IMR-90 (cell line): Measurements from ENCODE around the gene CSAD. TPM values are rescaled to one million over a fixed set of nuclear protein-coding genes. Genes with fewer than 3 reads are reported as not detected.

Experiments
- ATAC-seq: fragments of 200-7000 bp; cut with Tn5 transposase; 2 replicates; pipeline ENCODE4 v1.9.1; 2020; ENCODE audit warnings: low read depth, mild to moderate bottlenecking, moderate library complexity
- BruUV-seq: library from RNA; stranded (reverse); fragments of 400-500 nt; replicated peaks from 2 replicates; lab custom pipeline; 2021; lab: Mats Ljungman, UMichigan
- CTCF ChIA-PET: fragments of 300-600 bp; formaldehyde crosslinking; extraction: SDS; loops from one replicate; lab custom pipeline; 2021; ENCODE audit warnings: antibody characterized with exemption; lab: Yijun Ruan, JAX
- POLR2A ChIA-PET: fragments of 300-600 bp; sonication (Branson Sonifier 250); formaldehyde crosslinking; loops from one replicate; lab custom pipeline; 2022; ENCODE audit warnings: antibody characterized with exemption; ENCODE audit not compliant: unreplicated experiment; lab: Charles Lee
- DNase-seq: peaks from one replicate; pipeline ENCODE4 v3.0.0; 2013
- H2AFZ ChIP-seq: replicated peaks from 2 replicates; pipeline ENCODE3; 2013; ENCODE audit warnings: low read length, mild to moderate bottlenecking; ENCODE audit not compliant: poor library complexity
- H2AK5ac ChIP-seq: 2 replicates; pipeline ENCODE4 v1.6.1; 2013; ENCODE audit warnings: low read depth, low read length, inconsistent platforms
- H2AK9ac ChIP-seq: replicated peaks from 2 replicates; pipeline ENCODE3; 2013; ENCODE audit warnings: mild to moderate bottlenecking, low read depth, low read length, moderate library complexity; ENCODE audit not compliant: poor library complexity
- H2BK120ac ChIP-seq: 2 replicates; pipeline ENCODE4 v1.6.1; 2013; ENCODE audit warnings: low read depth, low read length, inconsistent platforms
- H2BK15ac ChIP-seq: 3 replicates; pipeline ENCODE4 v1.6.1; 2013; ENCODE audit warnings: low read depth, low read length, inconsistent platforms
- H2BK20ac ChIP-seq: 2 replicates; pipeline ENCODE4 v1.6.1; 2013; ENCODE audit warnings: low read depth, mild to moderate bottlenecking, inconsistent platforms, low read length, moderate library complexity
- H2BK5ac ChIP-seq: 2 replicates; pipeline ENCODE4 v1.6.1; 2013; ENCODE audit warnings: mild to moderate bottlenecking, low read depth, low read length, inconsistent platforms; ENCODE audit not compliant: poor library complexity, severe bottlenecking
- H3K14ac ChIP-seq: replicated peaks from 2 replicates; pipeline ENCODE4 v1.6.1; 2013; ENCODE audit warnings: low read depth, low read length, inconsistent platforms
- H3K18ac ChIP-seq: 2 replicates; pipeline ENCODE4 v1.6.1; 2013; ENCODE audit warnings: low read depth, low read length, control low read depth
- H3K23ac ChIP-seq: 2 replicates; pipeline ENCODE4 v1.6.1; 2013; ENCODE audit warnings: low read depth, low read length, inconsistent platforms
- H3K27ac ChIP-seq: 2 replicates; pipeline ENCODE4 v1.5.1; 2013; ENCODE audit warnings: mild to moderate bottlenecking, control low read depth, low read length; ENCODE audit not compliant: insufficient read depth
- H3K27me3 ChIP-seq: 2 replicates; pipeline ENCODE4 v1.6.1; 2013; ENCODE audit warnings: low read length; ENCODE audit not compliant: control insufficient read depth, insufficient read depth
- H3K36me3 ChIP-seq: 2 replicates; pipeline ENCODE4 v1.6.1; 2013; ENCODE audit warnings: low read length, mixed read lengths; ENCODE audit not compliant: control insufficient read depth, insufficient read depth
- H3K4ac ChIP-seq: 2 replicates; pipeline ENCODE4 v1.6.1; 2013; ENCODE audit warnings: low read depth, low read length, inconsistent platforms
- H3K4me1 ChIP-seq: 2 replicates; pipeline ENCODE4 v1.6.1; 2013; ENCODE audit warnings: low read length, mixed read lengths; ENCODE audit not compliant: control insufficient read depth, insufficient read depth
- H3K4me2 ChIP-seq: 2 replicates; pipeline ENCODE4 v1.6.1; 2013; ENCODE audit warnings: low read depth, mild to moderate bottlenecking, control low read depth, low read length, moderate library complexity
- H3K4me3 ChIP-seq: 2 replicates; pipeline ENCODE4 v1.5.1; 2013; ENCODE audit warnings: low read depth, mild to moderate bottlenecking, control low read depth, low read length, moderate library complexity; ENCODE audit not compliant: insufficient read depth
- H3K56ac ChIP-seq: 2 replicates; pipeline ENCODE4 v1.6.1; 2013; ENCODE audit warnings: low read length, inconsistent platforms; ENCODE audit not compliant: insufficient read depth; ENCODE audit errors: extremely low read depth
- H3K79me1 ChIP-seq, 2 experiments: 2 replicates each; pipeline ENCODE4 v1.6.1; 2013; ENCODE audit warnings: low read length in 2 of 2, inconsistent platforms in 1 of 2, low read depth in 1 of 2
- H3K9ac ChIP-seq: 2 replicates; pipeline ENCODE4 v1.6.1; 2013; ENCODE audit warnings: low read depth, low read length, control low read depth
- H3K9me1 ChIP-seq: 2 replicates; pipeline ENCODE4 v1.6.1; 2013; ENCODE audit warnings: low read length, inconsistent platforms; ENCODE audit not compliant: insufficient read depth
- H3K9me3 ChIP-seq: 2 replicates; pipeline ENCODE4 v1.6.1; 2013; ENCODE audit warnings: low read length; ENCODE audit not compliant: control insufficient read depth, insufficient read depth
- H4K20me1 ChIP-seq: 2 replicates; pipeline ENCODE4 v1.6.1; 2013; ENCODE audit warnings: low read length, inconsistent platforms; ENCODE audit not compliant: insufficient read depth
- H4K5ac ChIP-seq: 2 replicates; pipeline ENCODE4 v1.6.1; 2013; ENCODE audit warnings: mild to moderate bottlenecking, low read depth, low read length, control low read depth
- H4K8ac ChIP-seq, 2 experiments: 2 replicates each; pipeline ENCODE4 v1.6.1; 2013; ENCODE audit warnings: low read depth in 2 of 2, low read length in 2 of 2, control low read depth in 1 of 2, inconsistent platforms in 1 of 2
- H4K91ac ChIP-seq: 2 replicates; pipeline ENCODE4 v1.6.1; 2013; ENCODE audit warnings: low read depth, low read length, inconsistent platforms; ENCODE audit not compliant: insufficient read depth
- BHLHE40 ChIP-seq: fragments of 150-350 bp; IDR thresholded peaks from 2 replicates; pipeline ENCODE4 v1.6.1; 2016; ENCODE audit warnings: mild to moderate bottlenecking, low read depth, low read length
- CHD1 ChIP-seq: IDR thresholded peaks from 2 replicates; pipeline ENCODE4 v1.6.1; 2012; ENCODE audit warnings: low read depth, low read length, improper control_type of control experiment
- CTCF ChIP-seq: conservative IDR thresholded peaks from 2 replicates; pipeline ENCODE4 v1.5.1; 2012; ENCODE audit warnings: mild to moderate bottlenecking, low read depth, low read length, improper control_type of control experiment
- ELK1 ChIP-seq: fragments of 150-350 bp; IDR thresholded peaks from 2 replicates; pipeline ENCODE4 v1.6.1; 2016; ENCODE audit warnings: low read depth, mild to moderate bottlenecking, low read length, moderate library complexity, borderline replicate concordance
- FOS ChIP-seq: fragments of 150-350 bp; IDR thresholded peaks from 2 replicates; pipeline ENCODE4 v1.6.1; 2016; ENCODE audit warnings: low read depth, low read length
- MAFK ChIP-seq: IDR thresholded peaks from 2 replicates; pipeline ENCODE4 v1.6.1; 2012; ENCODE audit warnings: low read depth, low read length, improper control_type of control experiment
- MAZ ChIP-seq: IDR thresholded peaks from 2 replicates; pipeline ENCODE4 v1.6.1; 2012; ENCODE audit warnings: low read depth, mild to moderate bottlenecking, low read length, improper control_type of control experiment, moderate library complexity, borderline replicate concordance
- NFE2L2 ChIP-seq: fragments of 150-350 bp; IDR thresholded peaks from 2 replicates; pipeline ENCODE4 v1.6.1; 2016; ENCODE audit warnings: low read depth, mild to moderate bottlenecking, low read length
- POLR2A ChIP-seq: IDR thresholded peaks from 2 replicates; pipeline ENCODE4 v1.6.1; 2012; ENCODE audit warnings: mild to moderate bottlenecking, low read depth, low read length
- RAD21 ChIP-seq: IDR thresholded peaks from 2 replicates; pipeline ENCODE4 v1.6.1; 2012; ENCODE audit warnings: low read length, improper control_type of control experiment
- RFX5 ChIP-seq: IDR thresholded peaks from 2 replicates; pipeline ENCODE4 v1.8.0; 2012; ENCODE audit warnings: low read depth, mild to moderate bottlenecking, low read length, moderate library complexity
- SMC3 ChIP-seq: fragments of 150-350 bp; IDR thresholded peaks from 2 replicates; pipeline ENCODE4 v1.6.1; 2016; ENCODE audit warnings: low read depth, mild to moderate bottlenecking, antibody characterized with exemption, low read length, moderate library complexity
- USF2 ChIP-seq: fragments of 150-350 bp; IDR thresholded peaks from 2 replicates; pipeline ENCODE4 v1.6.1; 2017; ENCODE audit warnings: mild to moderate bottlenecking, antibody characterized with exemption, low read length, low read depth
- WGBS, 2 experiments: methylation state at CpG; one replicate each; pipeline versions ENCODE4 v1.1.5 to v1.1.7; 2013; ENCODE audit warnings: missing lambda C conversion rate in 2 of 2; ENCODE audit not compliant: insufficient read length in 1 of 2; ENCODE audit errors: extremely low coverage in 2 of 2; 5-methylcytosine and 5-hydroxymethylcytosine counted together
- dilution Hi-C: fragments of 300-500 bp; cut with HindIII; formaldehyde crosslinking; loops from one replicate; pipeline ENCODE4 v1.14.3; 2018; ENCODE audit warnings: low sequenced_read_pairs; ENCODE audit not compliant: unreplicated experiment
- in situ Hi-C: fragments of 300-500 bp; cut with MboI; formaldehyde crosslinking; loops from 3 replicates; pipeline ENCODE4 v1.14.3; 2019; ENCODE audit warnings: low sequenced_read_pairs, inconsistent platforms, mixed read lengths
- intact Hi-C: fragments of 100-400 bp; cut with micrococcal nuclease; formaldehyde crosslinking; loops from 2 replicates; pipeline ENCODE4 v1.10.0; 2022
- polyA plus RNA-seq, 3 experiments: library from polyadenylated mRNA; depleted of rRNA; stranded (reverse); fragments of >200 nt; gene quantifications; 2 replicates each; pipeline ENCODE4 v1.2.3, GENCODE V29; 2012; ENCODE audit warnings: low replicate concordance in 1 of 3
- total RNA-seq: library from RNA; depleted of rRNA; stranded (reverse); fragments of >200 nt; gene quantifications from 2 replicates; pipeline ENCODE4 v1.2.3, GENCODE V29; 2012

Gene CSAD
- total and polyA plus RNA-seq, 2 of the 4 experiments (the other 2 are of a cell fraction), result 5.4 to 45.6 TPM

GRCh38 chr12:53179687-53180219, 972 bp downstream of the CSAD start:
- peak overlapping the region; percentile 99 for H3K14ac ChIP-seq
- peaks cover 16% of the 10 kb centered on the region for H3K9me1 ChIP-seq
- peak overlapping the region; percentile 88 for H3K56ac ChIP-seq
- dilution Hi-C loops (no loop called here), intact Hi-C loops (loop anchor here (2.0 kb wide), 2 partner anchors 81 to 101 kb away; partner anchors contain the start of gene SPRYD3), in situ Hi-C loops (no loop called here)
- no peaks in the 10 kb centered on the region for H3K9me3 ChIP-seq
- H3K23ac ChIP-seq, result peak overlapping the region; percentile 98
- H3K9ac ChIP-seq, result peak overlapping the region; percentile 91
- H4K91ac ChIP-seq, result peak overlapping the region; percentile 93
- peak overlapping the region; percentile 76 for H3K4me2 ChIP-seq
- H2BK120ac ChIP-seq, result peak overlapping the region; percentile 60
- POLR2A ChIA-PET, result interaction anchor here (0.7 to 1.3 kb wide), 3 partner anchors 11 to 131 kb away, joined by 3 to 10 read pairs (median 4); partner anchors contain the start of gene SPRYD3
- peaks cover 28 to 56% of the 10 kb centered on the region in 2 experiments for H3K79me1 ChIP-seq
- peak overlapping the region; percentile 75 for H4K5ac ChIP-seq
- 5% methylated on average over 10 of the region's 12 CpGs; no CpG with 5 or more reads in 1 of the 2 experiments for WGBS, 2 experiments
- DNase-seq (no peak), ATAC-seq (peak; percentile 18)
- H3K4me3 ChIP-seq, result peak overlapping the region; percentile 50
- H3K18ac ChIP-seq, result peak overlapping the region; percentile 77
- no peak overlapping the region for H2BK20ac ChIP-seq
- peak overlapping the region; percentile 97 for H2AK9ac ChIP-seq
- H2AK5ac ChIP-seq, result peak overlapping the region; percentile 72
- TF ChIP-seq USF2 (no peak), ELK1 (no peak), BHLHE40 (no peak), CHD1 (no peak), POLR2A (no peak), SMC3 (no peak), MAZ (no peak), MAFK (no peak), CTCF (no peak), FOS (no peak), RAD21 (no peak), RFX5 (no peak), NFE2L2 (no peak)
- H3K4ac ChIP-seq, result peak overlapping the region; percentile 99
- H4K20me1 ChIP-seq, result peaks cover 18% of the 10 kb centered on the region; the same call in 1 of the 2 replicates
- no peaks in the 10 kb centered on the region for H3K27me3 ChIP-seq
- peaks cover 16% of the 10 kb centered on the region for H3K36me3 ChIP-seq
- H2BK15ac ChIP-seq, result peak overlapping the region; percentile 4; the same call in 2 of the 3 replicates
- H2BK5ac ChIP-seq, result peak overlapping the region; percentile 76
- peak overlapping the region; percentile 98 for H4K8ac ChIP-seq
- no TSS peak for BruUV-seq
- H2AFZ ChIP-seq, result peak overlapping the region; percentile 99
- CTCF ChIA-PET, result interaction anchor here (1.2 kb wide), 1 partner anchor 141 kb away, joined by 3 read pairs; the partner anchor contains the start of gene AAAS
- peaks cover 22% of the 10 kb centered on the region for H3K4me1 ChIP-seq
- H3K27ac ChIP-seq, result peak overlapping the region; percentile 89
